HAP-1 (cell line): ENCODE data around the gene EHD1.
"Not testable (repeated sequence)": the region's sequence is repeated elsewhere in the genome, so short reads cannot be mapped to it uniquely, and the experiment has no call there.

ENCODE experiments used
- DNase-seq, 2 experiments: peaks; one replicate each; pipeline ENCODE4 v3.0.0-alpha.2; 2016 to 2020; ENCODE audit warnings: low spot score in 2 of 2
- H3K27me3 ChIP-seq: fragments of 250-450 bp; sonication (Bioruptor Pico); 2 replicates; pipeline ENCODE4 v1.5.1; 2020; ENCODE audit warnings: low read depth, mild to moderate bottlenecking, moderate library complexity
- H3K36me3 ChIP-seq: fragments of 250-450 bp; sonication (Bioruptor Pico); replicated peaks from 2 replicates; pipeline ENCODE4 v1.5.1; 2020; ENCODE audit warnings: mild to moderate bottlenecking
- H3K4me1 ChIP-seq: fragments of 250-450 bp; sonication (Bioruptor Pico); 2 replicates; pipeline ENCODE4 v1.5.1; 2020; ENCODE audit warnings: mild to moderate bottlenecking
- H3K4me3 ChIP-seq: fragments of 250-450 bp; sonication (Bioruptor Pico); 2 replicates; pipeline ENCODE4 v1.5.1; 2020; ENCODE audit warnings: mild to moderate bottlenecking, moderate library complexity
- H3K9me3 ChIP-seq: fragments of 250-450 bp; sonication (Bioruptor Pico); 2 replicates; pipeline ENCODE4 v1.5.1; 2020; ENCODE audit warnings: mild to moderate bottlenecking, moderate library complexity
- in situ Hi-C: fragments of 300-500 bp; cut with MboI; formaldehyde crosslinking; loops from 3 replicates; pipeline ENCODE4 v1.14.3; 2020; ENCODE audit warnings: low sequenced_read_pairs, inconsistent platforms, mixed read lengths

The EHD1 gene

GRCh38 chr11:64832467-64833197 lies 45.8 kb downstream of the EHD1 start:
- in situ Hi-C loops: no loop called here
- H3K36me3 ChIP-seq: no peaks in the 10 kb centered on the region

GRCh38 chr11:64831411-64831891 lies 47.0 kb downstream of the EHD1 start:
- Histone ChIP-seq H3K4me3 (no peak overlapping the region), H3K36me3 (no peaks in the 10 kb centered on the region)
- no peak for DNase-seq

More at GRCh38 chr11:64832467-64833197, 45.8 kb downstream of the EHD1 start:
- no peaks in the 10 kb centered on the region for H3K9me3 ChIP-seq
- H3K27me3 ChIP-seq: no peaks in the 10 kb centered on the region
- no peak for DNase-seq
- H3K4me1 ChIP-seq: no peaks in the 10 kb centered on the region
- no peak overlapping the region for H3K4me3 ChIP-seq

GRCh38 chr11:64829536-64830251 lies 48.7 kb downstream of the EHD1 start:
- Histone ChIP-seq H3K4me3 (no peak overlapping the region), H3K36me3 (no peaks in the 10 kb centered on the region), H3K27me3 (no peaks in the 10 kb centered on the region), H3K9me3 (no peaks in the 10 kb centered on the region), H3K4me1 (no peaks in the 10 kb centered on the region)
- in situ Hi-C loops: no loop called here
- no peak for DNase-seq

More at GRCh38 chr11:64831411-64831891, 47.0 kb downstream of the EHD1 start:
- in situ Hi-C loops: no loop called here
- Histone ChIP-seq H3K27me3 (no peaks in the 10 kb centered on the region), H3K4me1 (no peaks in the 10 kb centered on the region), H3K9me3 (no peaks in the 10 kb centered on the region)

GRCh38 chr11:64827451-64827839 lies 51.0 kb downstream of the EHD1 start:
- H3K27me3 ChIP-seq: no peaks in the 10 kb centered on the region
- no peaks in the 10 kb centered on the region for H3K36me3 ChIP-seq
- DNase-seq: no peak
- no peaks in the 10 kb centered on the region for H3K4me1 ChIP-seq
- no peak overlapping the region for H3K4me3 ChIP-seq
- H3K9me3 ChIP-seq: no peaks in the 10 kb centered on the region
- in situ Hi-C loops: no loop called here

DNA sequence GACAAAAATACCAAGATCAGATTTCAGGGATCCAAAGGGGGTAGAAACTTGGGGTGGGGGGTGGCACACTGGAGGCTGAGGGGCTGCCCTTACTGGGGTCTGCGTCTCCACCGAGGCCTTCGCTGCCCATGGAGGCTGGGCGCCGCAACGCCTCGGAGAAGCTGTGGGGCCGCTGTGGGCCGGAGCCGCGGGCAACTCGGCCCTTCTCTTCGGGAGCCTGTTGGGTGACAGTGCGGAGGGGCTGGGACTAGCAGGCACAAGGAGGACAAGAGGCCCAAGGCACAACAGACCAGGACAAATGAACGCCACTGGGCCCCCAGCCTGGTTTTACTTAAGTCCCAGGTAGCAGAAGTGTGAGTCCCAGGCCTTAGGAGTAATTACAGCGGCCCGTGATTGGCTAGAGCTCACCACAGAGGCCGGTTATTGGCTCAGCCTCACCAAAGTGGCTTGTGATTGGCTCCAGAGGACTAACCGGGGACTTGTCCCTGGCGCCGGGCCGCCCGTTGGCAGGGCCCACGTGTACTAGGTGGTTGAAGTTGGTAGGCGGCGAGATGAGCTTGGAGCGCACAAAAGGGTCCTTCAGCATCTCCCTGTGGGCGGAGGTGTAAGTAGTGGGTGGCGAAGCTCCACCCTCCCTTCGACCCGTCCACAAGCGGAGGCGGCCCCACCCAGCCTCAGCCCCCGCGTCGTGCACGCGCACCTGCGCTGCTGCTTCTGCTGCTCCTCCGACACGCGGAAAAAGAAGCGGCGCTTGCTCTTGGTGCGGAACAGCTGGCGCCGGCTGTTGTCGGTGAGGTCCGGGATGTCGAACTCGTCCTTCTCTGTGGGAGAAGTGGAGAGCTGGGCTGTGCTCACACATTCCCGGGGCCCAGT lies 51.6 kb downstream of the EHD1 start:
- in situ Hi-C loops: no loop called here
- no peak overlapping the region for H3K4me3 ChIP-seq
- H3K4me1 ChIP-seq: no peaks in the 10 kb centered on the region
- no peaks in the 10 kb centered on the region for H3K27me3 ChIP-seq
- H3K9me3 ChIP-seq: no peaks in the 10 kb centered on the region
- DNase-seq: no peak
- H3K36me3 ChIP-seq: no peaks in the 10 kb centered on the region

- no peak for DNase-seq
- H3K4me3 ChIP-seq: no peak overlapping the region
- H3K27me3 ChIP-seq: no peaks in the 10 kb centered on the region
- no peaks in the 10 kb centered on the region for H3K4me1 ChIP-seq
- no peaks in the 10 kb centered on the region for H3K9me3 ChIP-seq
- in situ Hi-C loops: no loop called here
- H3K36me3 ChIP-seq: no peaks in the 10 kb centered on the region
Observed at GRCh38 chr11:64826062-64826461, 52.4 kb downstream of the EHD1 start.

DNA sequence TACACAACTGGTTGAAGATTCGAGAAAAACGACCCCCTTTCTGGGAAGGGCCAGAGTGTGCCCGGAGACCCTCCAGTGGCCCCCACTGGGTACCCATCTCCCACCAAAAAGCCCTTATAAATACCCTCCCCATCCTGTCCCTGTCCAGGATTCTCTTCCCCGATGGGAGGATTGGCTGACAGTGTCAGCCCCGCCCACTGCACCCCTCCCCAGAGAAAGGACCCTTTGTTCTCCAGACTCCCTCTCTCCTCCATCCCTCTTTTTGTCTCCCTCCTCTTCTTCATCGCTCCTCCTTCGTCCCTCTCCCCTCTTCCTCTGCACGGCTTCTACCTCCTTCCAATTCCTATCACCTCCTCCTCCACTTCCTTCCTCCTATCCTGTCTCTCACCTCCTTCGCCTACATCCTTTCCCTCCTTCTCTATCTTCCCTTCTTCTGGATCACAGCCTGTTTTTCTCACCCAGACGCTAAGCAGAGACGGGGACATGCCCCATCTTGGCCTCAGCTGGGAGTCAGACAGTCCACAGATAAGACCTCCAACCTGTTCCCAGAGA lies 54.8 kb downstream of the EHD1 start:
- Histone ChIP-seq H3K9me3 (no peaks in the 10 kb centered on the region), H3K36me3 (no peaks in the 10 kb centered on the region), H3K4me3 (no peak overlapping the region), H3K27me3 (no peaks in the 10 kb centered on the region), H3K4me1 (no peaks in the 10 kb centered on the region)
- no peak for DNase-seq
- in situ Hi-C loops: no loop called here

- H3K4me3 ChIP-seq: no peak overlapping the region
- H3K4me1 ChIP-seq: no peaks in the 10 kb centered on the region
- in situ Hi-C loops: no loop called here
- no peaks in the 10 kb centered on the region for H3K27me3 ChIP-seq
- no peaks in the 10 kb centered on the region for H3K36me3 ChIP-seq
- no peaks in the 10 kb centered on the region for H3K9me3 ChIP-seq
- no peak for DNase-seq
Observed at GRCh38 chr11:64817476-64817875, 60.9 kb downstream of the EHD1 start.

DNA sequence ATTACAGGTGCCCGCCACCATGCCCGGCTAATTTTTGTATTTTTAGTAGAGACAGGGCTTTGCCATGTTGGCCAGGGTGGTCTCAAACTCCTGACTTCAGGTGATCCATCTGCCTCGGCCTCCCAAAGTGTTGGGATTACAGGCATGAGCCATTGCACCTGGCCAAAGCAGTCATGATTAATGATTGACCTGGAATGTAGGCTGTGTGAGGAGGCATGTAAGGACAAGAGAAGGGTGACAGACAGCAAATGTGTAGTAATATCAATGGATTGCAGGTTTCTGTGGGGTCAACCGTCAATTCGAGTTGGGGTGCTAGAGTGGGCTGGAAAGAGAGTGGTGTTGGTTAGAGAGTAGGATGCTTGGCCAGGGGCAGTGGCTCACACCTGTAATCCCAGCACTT lies 63.0 kb downstream of the EHD1 start:
- H3K4me3 ChIP-seq, H3K9me3 ChIP-seq, H3K4me1 ChIP-seq, DNase-seq, H3K36me3 ChIP-seq, H3K27me3 ChIP-seq, in situ Hi-C loops: not testable (repeated sequence)

DNA sequence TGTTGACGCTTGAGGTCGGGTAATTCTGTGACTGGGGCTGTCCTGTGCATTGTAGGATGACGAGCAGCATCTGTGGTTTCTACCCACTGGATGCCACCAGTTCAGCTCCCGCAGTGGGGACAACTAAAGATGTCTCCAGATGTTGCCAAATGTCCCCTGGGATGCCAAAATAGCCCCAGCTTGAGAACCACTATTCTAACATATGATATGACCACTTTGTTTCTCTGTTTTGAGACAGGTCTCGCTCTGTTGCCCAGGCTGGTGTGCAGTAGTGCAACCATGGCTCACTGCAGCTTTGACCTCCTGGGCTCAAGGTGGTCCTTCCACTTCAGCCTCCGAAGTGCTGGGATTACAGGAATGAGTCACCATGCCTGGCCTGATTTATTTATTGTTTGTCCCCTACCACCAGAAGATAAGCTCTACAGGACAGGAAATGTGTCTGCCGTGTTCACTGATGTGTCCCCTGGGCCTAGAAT lies 63.7 kb downstream of the EHD1 start:
- Histone ChIP-seq H3K9me3 (no peaks in the 10 kb centered on the region), H3K4me1 (no peaks in the 10 kb centered on the region), H3K4me3 (no peak overlapping the region), H3K36me3 (no peaks in the 10 kb centered on the region), H3K27me3 (no peaks in the 10 kb centered on the region)
- in situ Hi-C loops: no loop called here
- no peak for DNase-seq

GRCh38 chr11:64813826-64814225 lies 64.6 kb downstream of the EHD1 start:
- Histone ChIP-seq H3K36me3 (no peaks in the 10 kb centered on the region), H3K4me3 (no peak overlapping the region), H3K4me1 (peaks cover 5% of the 10 kb centered on the region; the same call in 1 of the 2 replicates), H3K9me3 (no peaks in the 10 kb centered on the region), H3K27me3 (no peaks in the 10 kb centered on the region)
- in situ Hi-C loops: no loop called here
- DNase-seq: no peak

- in situ Hi-C loops: no loop called here
- H3K9me3 ChIP-seq: no peaks in the 10 kb centered on the region
- H3K4me1 ChIP-seq: peaks cover 5% of the 10 kb centered on the region; the same call in 1 of the 2 replicates
- H3K27me3 ChIP-seq: no peaks in the 10 kb centered on the region
- DNase-seq: no peak
- H3K4me3 ChIP-seq: peak overlapping the region; percentile 92
- peaks cover 11% of the 10 kb centered on the region for H3K36me3 ChIP-seq
Observed at GRCh38 chr11:64810891-64811272, 67.5 kb downstream of the EHD1 start.

DNA sequence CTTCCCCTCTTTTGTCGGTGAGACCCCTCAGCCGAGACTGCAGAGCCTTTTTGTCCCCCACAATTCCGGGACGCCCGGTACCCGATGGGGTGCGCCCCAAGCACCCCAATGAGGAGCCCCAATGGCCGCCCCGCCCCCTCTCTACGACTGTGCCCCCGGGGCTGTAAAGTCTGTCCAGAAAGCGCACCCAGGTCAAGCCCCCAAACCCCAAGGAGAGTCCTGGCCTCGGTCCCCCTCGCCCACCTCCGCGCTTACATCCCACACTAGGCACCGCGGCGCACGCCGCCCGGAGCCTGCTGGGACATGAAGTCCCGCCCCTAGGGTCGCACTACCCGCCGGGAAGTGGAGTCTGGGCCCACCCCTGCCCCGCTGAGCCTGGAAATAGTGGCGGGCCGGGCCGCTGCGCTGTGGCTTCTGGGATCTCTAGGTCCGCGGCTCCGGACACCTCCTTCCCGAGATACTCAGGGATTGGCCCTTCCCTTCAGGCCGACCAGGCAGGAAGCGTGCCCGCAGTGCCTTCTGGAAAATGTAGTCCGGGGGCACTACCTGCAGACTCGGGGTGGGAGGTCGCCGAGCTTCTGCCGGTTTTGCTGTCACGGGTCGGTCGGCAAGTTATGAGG lies 68.0 kb downstream of the EHD1 start, which contains the start of gene MEN1:
MEN1 (minus strand) TSS at position 281 of the 620 bp plus-strand sequence. CDS start 442 bp downstream, outside the sequence.
- peak; percentile 98 to 99 for DNase-seq
- in situ Hi-C loops: no loop called here
- Histone ChIP-seq H3K4me1 (peaks cover 5% of the 10 kb centered on the region; the same call in 1 of the 2 replicates), H3K4me3 (peak within 1 kb of the TSS; percentile 92), H3K27me3 (no peaks in the 10 kb centered on the region), H3K9me3 (no peaks in the 10 kb centered on the region), H3K36me3 (peaks cover 14% of the 10 kb centered on the region)
